ENCODE measurements around the gene MOCS1. TPM values are rescaled to one million over a fixed set of nuclear protein-coding genes. Genes with fewer than 3 reads are reported as not detected.

The MOCS1 gene
- total and polyA plus RNA-seq, 9 of the 15 experiments (the other 6 are each of a cell fraction or from before 2014, with no cell fraction given): 0.69 to 12.7 (median 8.7) TPM

DNA sequence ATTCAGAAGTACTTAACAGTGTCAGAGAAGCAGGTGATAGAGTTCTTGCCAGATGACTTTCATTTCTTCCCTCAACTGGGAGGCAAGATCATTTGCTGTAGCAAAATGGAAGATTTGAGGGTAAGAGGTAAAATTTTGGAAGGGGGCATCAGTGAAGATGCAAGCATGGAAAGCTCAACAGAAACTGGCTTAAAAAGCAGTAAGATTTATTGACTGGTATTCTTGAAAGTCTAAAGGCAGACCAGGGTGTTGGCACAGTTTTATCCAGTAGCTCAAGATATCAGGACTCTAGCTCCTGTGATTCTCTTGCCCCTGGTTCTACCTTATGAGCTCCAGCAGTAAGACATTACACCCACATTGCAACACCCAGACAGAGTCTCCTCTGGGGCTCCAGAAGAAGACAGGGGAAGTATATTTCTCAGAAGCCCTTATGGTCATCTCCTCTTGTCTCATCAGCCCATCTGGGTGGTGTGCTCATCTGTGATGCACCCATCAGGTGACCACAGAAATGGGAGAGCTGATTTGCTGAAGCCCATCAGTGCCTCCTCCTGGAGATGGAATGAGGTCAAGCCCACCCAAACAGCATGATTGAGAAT is 16.0 kb upstream of the MOCS1 start (continued):
- no peak for TF ChIP-seq MIER1 (IDR thresholded peaks at IDR 0.05; ENCODE audit: low read depth)
- no peak for TF ChIP-seq RBM17 (IDR thresholded peaks at IDR 0.05; ENCODE audit: borderline replicate concordance, low read depth, low read length)
- no peak for TF ChIP-seq KHSRP (IDR thresholded peaks at IDR 0.05)
- TF ChIP-seq, protein P1, sequence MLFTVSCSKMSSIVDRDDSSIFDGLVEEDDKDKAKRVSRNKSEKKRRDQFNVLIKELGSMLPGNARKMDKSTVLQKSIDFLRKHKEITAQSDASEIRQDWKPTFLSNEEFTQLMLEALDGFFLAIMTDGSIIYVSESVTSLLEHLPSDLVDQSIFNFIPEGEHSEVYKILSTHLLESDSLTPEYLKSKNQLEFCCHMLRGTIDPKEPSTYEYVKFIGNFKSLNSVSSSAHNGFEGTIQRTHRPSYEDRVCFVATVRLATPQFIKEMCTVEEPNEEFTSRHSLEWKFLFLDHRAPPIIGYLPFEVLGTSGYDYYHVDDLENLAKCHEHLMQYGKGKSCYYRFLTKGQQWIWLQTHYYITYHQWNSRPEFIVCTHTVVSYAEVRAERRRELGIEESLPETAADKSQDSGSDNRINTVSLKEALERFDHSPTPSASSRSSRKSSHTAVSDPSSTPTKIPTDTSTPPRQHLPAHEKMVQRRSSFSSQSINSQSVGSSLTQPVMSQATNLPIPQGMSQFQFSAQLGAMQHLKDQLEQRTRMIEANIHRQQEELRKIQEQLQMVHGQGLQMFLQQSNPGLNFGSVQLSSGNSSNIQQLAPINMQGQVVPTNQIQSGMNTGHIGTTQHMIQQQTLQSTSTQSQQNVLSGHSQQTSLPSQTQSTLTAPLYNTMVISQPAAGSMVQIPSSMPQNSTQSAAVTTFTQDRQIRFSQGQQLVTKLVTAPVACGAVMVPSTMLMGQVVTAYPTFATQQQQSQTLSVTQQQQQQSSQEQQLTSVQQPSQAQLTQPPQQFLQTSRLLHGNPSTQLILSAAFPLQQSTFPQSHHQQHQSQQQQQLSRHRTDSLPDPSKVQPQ (CRISPR knock-in tag; IDR thresholded peaks at IDR 0.05; ENCODE audit: borderline replicate concordance): no peak
- no peak for TF ChIP-seq PHB2 (IDR thresholded peaks at IDR 0.05; ENCODE audit: low read depth)
- no peak for TF ChIP-seq DNMT1 (IDR thresholded peaks at IDR 0.05)
- TF ChIP-seq RNF2 (IDR thresholded peaks at IDR 0.05): no peak
- TF ChIP-seq, protein P2, sequence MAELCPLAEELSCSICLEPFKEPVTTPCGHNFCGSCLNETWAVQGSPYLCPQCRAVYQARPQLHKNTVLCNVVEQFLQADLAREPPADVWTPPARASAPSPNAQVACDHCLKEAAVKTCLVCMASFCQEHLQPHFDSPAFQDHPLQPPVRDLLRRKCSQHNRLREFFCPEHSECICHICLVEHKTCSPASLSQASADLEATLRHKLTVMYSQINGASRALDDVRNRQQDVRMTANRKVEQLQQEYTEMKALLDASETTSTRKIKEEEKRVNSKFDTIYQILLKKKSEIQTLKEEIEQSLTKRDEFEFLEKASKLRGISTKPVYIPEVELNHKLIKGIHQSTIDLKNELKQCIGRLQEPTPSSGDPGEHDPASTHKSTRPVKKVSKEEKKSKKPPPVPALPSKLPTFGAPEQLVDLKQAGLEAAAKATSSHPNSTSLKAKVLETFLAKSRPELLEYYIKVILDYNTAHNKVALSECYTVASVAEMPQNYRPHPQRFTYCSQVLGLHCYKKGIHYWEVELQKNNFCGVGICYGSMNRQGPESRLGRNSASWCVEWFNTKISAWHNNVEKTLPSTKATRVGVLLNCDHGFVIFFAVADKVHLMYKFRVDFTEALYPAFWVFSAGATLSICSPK (IDR thresholded peaks at IDR 0.05; ENCODE audit: borderline replicate concordance): no peak
- TF ChIP-seq ZNF668 (CRISPR knock-in tag; IDR thresholded peaks at IDR 0.05): peak; percentile 75; the same call in 1 of the 2 replicates
- TF ChIP-seq CBFB (CRISPR knock-in tag; IDR thresholded peaks at IDR 0.05): no peak
- TF ChIP-seq, protein P3, sequence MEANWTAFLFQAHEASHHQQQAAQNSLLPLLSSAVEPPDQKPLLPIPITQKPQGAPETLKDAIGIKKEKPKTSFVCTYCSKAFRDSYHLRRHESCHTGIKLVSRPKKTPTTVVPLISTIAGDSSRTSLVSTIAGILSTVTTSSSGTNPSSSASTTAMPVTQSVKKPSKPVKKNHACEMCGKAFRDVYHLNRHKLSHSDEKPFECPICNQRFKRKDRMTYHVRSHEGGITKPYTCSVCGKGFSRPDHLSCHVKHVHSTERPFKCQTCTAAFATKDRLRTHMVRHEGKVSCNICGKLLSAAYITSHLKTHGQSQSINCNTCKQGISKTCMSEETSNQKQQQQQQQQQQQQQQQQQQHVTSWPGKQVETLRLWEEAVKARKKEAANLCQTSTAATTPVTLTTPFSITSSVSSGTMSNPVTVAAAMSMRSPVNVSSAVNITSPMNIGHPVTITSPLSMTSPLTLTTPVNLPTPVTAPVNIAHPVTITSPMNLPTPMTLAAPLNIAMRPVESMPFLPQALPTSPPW (CRISPR knock-in tag; IDR thresholded peaks at IDR 0.05): 0 out of 2 replicates have a peak, but pooled peaks have one; percentile 28
- TF ChIP-seq ZNF347 (CRISPR knock-in tag; IDR thresholded peaks at IDR 0.05; ENCODE audit: low read depth): no peak
- TF ChIP-seq, protein P4, sequence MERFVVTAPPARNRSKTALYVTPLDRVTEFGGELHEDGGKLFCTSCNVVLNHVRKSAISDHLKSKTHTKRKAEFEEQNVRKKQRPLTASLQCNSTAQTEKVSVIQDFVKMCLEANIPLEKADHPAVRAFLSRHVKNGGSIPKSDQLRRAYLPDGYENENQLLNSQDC (CRISPR knock-in tag; IDR thresholded peaks at IDR 0.05): no peak
- no peak for TF ChIP-seq GATA2 (CRISPR knock-in tag; IDR thresholded peaks at IDR 0.05)
- no peak for TF ChIP-seq ETV6 (IDR thresholded peaks at IDR 0.05; ENCODE audit: borderline replicate concordance in 1 of 2, low read depth in 2 of 2, low read length in 1 of 2)
- TF ChIP-seq ETV6 (CRISPR knock-in tag; IDR thresholded peaks at IDR 0.05; ENCODE audit: borderline replicate concordance): no peak
- TF ChIP-seq BMI1 (IDR thresholded peaks at IDR 0.05; ENCODE audit: low read length): no peak
- TF ChIP-seq ZNF197 (CRISPR knock-in tag; IDR thresholded peaks at IDR 0.05; ENCODE audit: low read depth): peak; percentile 83
- no peak for TF ChIP-seq MED1 (CRISPR knock-in tag; IDR thresholded peaks at IDR 0.05; ENCODE audit: borderline replicate concordance)
- TF ChIP-seq FOXM1 (IDR thresholded peaks at IDR 0.05; ENCODE audit: low read depth): no peak
- no peak for TF ChIP-seq FOXM1 (CRISPR knock-in tag; IDR thresholded peaks at IDR 0.05; ENCODE audit: low read depth)
- TF ChIP-seq ZBED1 (IDR thresholded peaks at IDR 0.05): no peak
- no peak for TF ChIP-seq CBFA2T2 (conservative IDR thresholded peaks at IDR 0.05)
- no peak for TF ChIP-seq NCOA1 (IDR thresholded peaks at IDR 0.05; ENCODE audit: low read depth)
- TF ChIP-seq ZNF354B (CRISPR knock-in tag; IDR thresholded peaks at IDR 0.05): no peak
- no peak for TF ChIP-seq C11orf30 (IDR thresholded peaks at IDR 0.05; ENCODE audit: low read depth)
- TF ChIP-seq MCM2 (IDR thresholded peaks at IDR 0.05; ENCODE audit: low read depth): no peak
